Measurements from ENCODE around the gene TMED7.

TMED7 gene

DNA sequence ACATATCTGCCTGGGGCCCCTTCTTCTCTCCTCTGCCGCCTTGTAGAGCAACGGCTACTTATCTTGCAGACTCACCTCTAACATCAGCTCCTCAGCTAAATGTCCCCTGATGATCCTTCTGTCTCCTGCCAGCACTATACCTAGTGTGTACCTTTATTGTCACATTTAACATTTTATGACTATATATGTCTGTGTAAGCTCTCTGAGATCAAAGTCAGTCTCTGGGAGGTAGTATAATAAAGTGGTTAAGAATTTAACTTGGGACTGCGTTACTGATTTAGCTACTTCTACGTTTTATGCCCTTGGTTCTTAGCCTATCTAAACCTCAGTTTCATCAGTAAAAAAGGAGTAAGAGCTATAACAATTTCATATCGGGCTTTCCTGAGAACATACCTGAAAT, 2.2 kb downstream of the TMED7 start:
- DNase-seq (ENCODE audit: low spot score), result no peak
- ChIA-PET CTCF (interaction anchor here (0.9 kb wide), 1 partner anchor 11 kb away, joined by 3 read pairs; no protein-coding TSS in a partner anchor), POLR2A (ENCODE audit: low non-redundant PET) (interaction anchor here (0.6 kb wide), 1 partner anchor 231 kb away, joined by 4 read pairs; no protein-coding TSS in a partner anchor)
- H3K27ac ChIP-seq, result no peak overlapping the region
- TF ChIP-seq, protein P1, sequence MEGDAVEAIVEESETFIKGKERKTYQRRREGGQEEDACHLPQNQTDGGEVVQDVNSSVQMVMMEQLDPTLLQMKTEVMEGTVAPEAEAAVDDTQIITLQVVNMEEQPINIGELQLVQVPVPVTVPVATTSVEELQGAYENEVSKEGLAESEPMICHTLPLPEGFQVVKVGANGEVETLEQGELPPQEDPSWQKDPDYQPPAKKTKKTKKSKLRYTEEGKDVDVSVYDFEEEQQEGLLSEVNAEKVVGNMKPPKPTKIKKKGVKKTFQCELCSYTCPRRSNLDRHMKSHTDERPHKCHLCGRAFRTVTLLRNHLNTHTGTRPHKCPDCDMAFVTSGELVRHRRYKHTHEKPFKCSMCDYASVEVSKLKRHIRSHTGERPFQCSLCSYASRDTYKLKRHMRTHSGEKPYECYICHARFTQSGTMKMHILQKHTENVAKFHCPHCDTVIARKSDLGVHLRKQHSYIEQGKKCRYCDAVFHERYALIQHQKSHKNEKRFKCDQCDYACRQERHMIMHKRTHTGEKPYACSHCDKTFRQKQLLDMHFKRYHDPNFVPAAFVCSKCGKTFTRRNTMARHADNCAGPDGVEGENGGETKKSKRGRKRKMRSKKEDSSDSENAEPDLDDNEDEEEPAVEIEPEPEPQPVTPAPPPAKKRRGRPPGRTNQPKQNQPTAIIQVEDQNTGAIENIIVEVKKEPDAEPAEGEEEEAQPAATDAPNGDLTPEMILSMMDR (conservative IDR thresholded peaks at IDR 0.05; ENCODE audit: low read depth), result no peak

DNA sequence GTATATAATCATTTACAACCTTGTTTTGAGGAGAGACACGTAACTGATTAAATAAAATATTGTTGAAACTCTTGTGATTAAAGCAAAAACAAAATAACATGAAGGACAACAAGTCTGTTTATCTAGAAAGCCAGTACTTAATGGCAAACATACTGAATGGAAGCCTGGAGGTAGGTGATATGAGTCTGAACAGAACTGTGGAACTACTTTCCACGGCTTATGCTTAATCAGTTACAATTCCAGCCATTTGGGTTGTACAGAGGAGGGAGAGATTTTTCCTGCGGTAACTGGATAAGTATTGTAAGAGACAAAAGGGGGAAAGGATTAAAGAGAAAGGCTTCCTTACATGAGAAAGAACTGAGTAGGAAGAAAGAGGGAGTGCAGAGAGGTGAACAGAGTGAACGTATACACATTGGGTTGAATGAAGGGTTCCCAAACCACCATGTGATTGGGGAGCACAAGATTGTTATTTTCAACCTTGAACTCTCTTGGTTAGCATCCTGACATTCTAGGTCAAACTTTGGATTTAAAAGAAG, 4.4 kb downstream of the TMED7 start:
- POLR2A ChIA-PET (ENCODE audit: low non-redundant PET), result no interaction called here
- no peak overlapping the region for H3K27ac ChIP-seq
- no peak for DNase-seq (ENCODE audit: low spot score)
- TF ChIP-seq, protein P1 (conservative IDR thresholded peaks at IDR 0.05; ENCODE audit: low read depth), result no peak
- CTCF ChIA-PET, result no interaction called here

DNA sequence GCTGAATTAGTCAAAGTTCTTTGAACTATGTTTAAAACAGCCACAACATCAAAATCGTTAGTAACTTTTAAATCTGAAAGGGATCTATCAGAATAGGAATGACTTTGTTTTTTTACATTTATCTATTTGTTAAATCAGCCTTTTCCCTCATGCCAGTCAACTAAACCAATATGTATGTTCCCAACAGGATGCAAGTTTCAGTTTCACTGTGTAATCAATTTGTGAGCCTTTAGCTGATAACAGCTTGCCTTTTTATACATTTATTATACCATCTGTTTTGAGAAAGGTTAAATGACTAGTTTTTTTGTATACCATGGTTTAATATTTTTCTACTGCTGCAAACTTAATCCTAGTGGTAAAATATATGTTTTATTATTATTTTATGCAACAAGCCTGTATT, 8.9 kb downstream of the TMED7 start:
- TF ChIP-seq, protein P1 (conservative IDR thresholded peaks at IDR 0.05; ENCODE audit: low read depth), result no peak
- no peak for DNase-seq (ENCODE audit: low spot score)
- ChIA-PET CTCF (interaction anchor here (0.5 to 0.6 kb wide), 5 partner anchors 124 to 1551 kb away, joined by 3 to 6 read pairs (median 4); no protein-coding TSS in a partner anchor), POLR2A (ENCODE audit: low non-redundant PET) (no interaction called here)
- no peak overlapping the region for H3K27ac ChIP-seq

DNA sequence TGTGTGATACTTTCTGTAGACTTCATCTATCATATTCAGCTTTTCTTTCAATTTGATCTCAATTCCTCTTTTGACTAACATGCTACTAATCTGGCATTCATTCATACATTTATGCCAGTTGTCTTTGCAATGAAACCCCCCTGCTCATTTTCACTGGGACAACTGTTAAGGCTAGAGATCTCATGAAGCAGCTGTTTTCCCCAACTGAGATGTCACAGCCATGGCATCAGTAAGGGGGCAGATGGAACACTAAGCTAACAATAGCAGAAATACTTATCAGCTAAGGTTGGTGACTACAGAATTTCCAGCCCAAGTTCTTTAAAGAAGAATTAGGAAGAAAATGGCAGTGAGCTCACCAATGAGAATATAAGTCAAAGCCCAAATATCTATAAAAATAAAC, 9.4 kb downstream of the TMED7 start:
- ChIA-PET POLR2A (ENCODE audit: low non-redundant PET) (no interaction called here), CTCF (interaction anchor here (0.5 to 0.7 kb wide), 6 partner anchors 125 to 1551 kb away, joined by 3 to 6 read pairs (median 4); no protein-coding TSS in a partner anchor)
- TF ChIP-seq, protein P1 (conservative IDR thresholded peaks at IDR 0.05; ENCODE audit: low read depth), result no peak
- no peak for DNase-seq (ENCODE audit: low spot score)
- H3K27ac ChIP-seq, result no peak overlapping the region

- CTCF ChIA-PET, result interaction anchor here (0.6 kb wide), 1 partner anchor 302 kb away, joined by 4 read pairs; no protein-coding TSS in a partner anchor
- DNase-seq (ENCODE audit: low spot score), result no peak
- TF ChIP-seq, protein P1 (conservative IDR thresholded peaks at IDR 0.05; ENCODE audit: low read depth), result no peak
- POLR2A ChIA-PET (ENCODE audit: low non-redundant PET), result no interaction called here
- no peak overlapping the region for H3K27ac ChIP-seq
These were observed 14.0 kb downstream of the TMED7 start for GRCh38 chr5:115611873-115612272.

DNA sequence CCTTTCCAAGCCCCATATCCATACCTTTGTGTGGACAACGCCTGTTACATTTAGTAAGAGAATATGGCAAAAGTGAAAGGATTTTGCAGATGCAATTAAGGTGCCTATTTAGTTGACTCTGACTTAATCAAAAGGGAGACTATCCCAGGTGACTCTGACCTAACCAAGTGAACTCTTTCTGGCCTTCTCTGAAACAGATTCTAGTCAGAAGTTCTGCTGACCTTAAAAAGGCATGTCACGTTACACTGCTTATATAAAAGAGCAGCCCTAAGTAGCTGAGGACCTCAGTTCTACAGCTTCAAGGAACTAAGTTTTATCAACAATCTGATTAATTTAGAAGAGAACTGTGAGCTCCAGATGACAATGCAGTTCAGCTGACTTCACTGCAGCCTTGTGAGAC, 17.9 kb downstream of the TMED7 start:
- H3K27ac ChIP-seq, result no peak overlapping the region
- DNase-seq (ENCODE audit: low spot score), result no peak
- ChIA-PET POLR2A (ENCODE audit: low non-redundant PET) (no interaction called here), CTCF (no interaction called here)
- TF ChIP-seq, protein P1 (conservative IDR thresholded peaks at IDR 0.05; ENCODE audit: low read depth), result no peak

All from RWPE1 (cell line).